Lower leg skin (tissue), 3 donors: Measurements from ENCODE around the gene TRAF3.
"Not testable (repeated sequence)": the region's sequence is repeated elsewhere in the genome, so short reads cannot be mapped to it uniquely, and the experiment has no call there.

Experiments used
- CTCF ChIP-seq, 3 donors: fragments of 450-650 bp; IDR thresholded peaks; one replicate each; pipeline ENCODE4 v1.5.1; 2016; ENCODE audit warnings: antibody characterized with exemption in 3 of 3, mild to moderate bottlenecking in 3 of 3, moderate library complexity in 2 of 3
- POLR2A ChIP-seq, 2 donors: fragments of 450-650 bp; IDR thresholded peaks; one replicate each; pipeline ENCODE4 v1.6.1; 2016 to 2017; ENCODE audit warnings: antibody characterized with exemption in 2 of 2, mild to moderate bottlenecking in 1 of 2, moderate library complexity in 1 of 2

- not testable (repeated sequence) for TF ChIP-seq CTCF, POLR2A (IDR thresholded peaks at IDR 0.05)
Observed at GRCh38 chr14:102822887-102823286, 45.6 kb downstream of the TRAF3 start.
